GM12872 (cell line): ENCODE results near the gene TECR.

Source experiments
- TF ChIP-seq, protein P1 (sequence below): IDR thresholded peaks from 3 replicates; pipeline ENCODE4 v1.5.1; 2011; ENCODE audit warnings: low read depth, mild to moderate bottlenecking, low read length, moderate library complexity; ENCODE audit not compliant: insufficient read depth

Gene TECR

DNA sequence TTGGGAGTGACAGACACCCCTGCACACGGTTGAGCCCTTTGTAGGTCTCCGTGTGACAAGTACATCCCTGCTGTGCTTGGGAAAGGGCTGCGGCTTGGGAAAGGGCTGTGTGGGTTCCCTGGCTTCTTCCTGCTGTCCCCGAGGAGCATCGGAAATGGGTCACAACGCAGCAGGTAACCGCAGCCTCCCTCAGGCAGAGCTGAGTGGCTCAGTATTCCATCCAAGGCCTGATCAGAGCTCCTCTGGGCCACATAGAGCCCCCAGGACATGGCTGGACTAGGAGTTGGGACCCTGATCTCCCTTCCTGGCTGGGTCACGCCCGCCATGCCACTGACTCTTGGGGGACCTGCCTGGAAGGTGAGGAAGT lies 16.3 kb downstream of the TECR start:
- TF ChIP-seq, protein P1, sequence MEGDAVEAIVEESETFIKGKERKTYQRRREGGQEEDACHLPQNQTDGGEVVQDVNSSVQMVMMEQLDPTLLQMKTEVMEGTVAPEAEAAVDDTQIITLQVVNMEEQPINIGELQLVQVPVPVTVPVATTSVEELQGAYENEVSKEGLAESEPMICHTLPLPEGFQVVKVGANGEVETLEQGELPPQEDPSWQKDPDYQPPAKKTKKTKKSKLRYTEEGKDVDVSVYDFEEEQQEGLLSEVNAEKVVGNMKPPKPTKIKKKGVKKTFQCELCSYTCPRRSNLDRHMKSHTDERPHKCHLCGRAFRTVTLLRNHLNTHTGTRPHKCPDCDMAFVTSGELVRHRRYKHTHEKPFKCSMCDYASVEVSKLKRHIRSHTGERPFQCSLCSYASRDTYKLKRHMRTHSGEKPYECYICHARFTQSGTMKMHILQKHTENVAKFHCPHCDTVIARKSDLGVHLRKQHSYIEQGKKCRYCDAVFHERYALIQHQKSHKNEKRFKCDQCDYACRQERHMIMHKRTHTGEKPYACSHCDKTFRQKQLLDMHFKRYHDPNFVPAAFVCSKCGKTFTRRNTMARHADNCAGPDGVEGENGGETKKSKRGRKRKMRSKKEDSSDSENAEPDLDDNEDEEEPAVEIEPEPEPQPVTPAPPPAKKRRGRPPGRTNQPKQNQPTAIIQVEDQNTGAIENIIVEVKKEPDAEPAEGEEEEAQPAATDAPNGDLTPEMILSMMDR: no peak

DNA sequence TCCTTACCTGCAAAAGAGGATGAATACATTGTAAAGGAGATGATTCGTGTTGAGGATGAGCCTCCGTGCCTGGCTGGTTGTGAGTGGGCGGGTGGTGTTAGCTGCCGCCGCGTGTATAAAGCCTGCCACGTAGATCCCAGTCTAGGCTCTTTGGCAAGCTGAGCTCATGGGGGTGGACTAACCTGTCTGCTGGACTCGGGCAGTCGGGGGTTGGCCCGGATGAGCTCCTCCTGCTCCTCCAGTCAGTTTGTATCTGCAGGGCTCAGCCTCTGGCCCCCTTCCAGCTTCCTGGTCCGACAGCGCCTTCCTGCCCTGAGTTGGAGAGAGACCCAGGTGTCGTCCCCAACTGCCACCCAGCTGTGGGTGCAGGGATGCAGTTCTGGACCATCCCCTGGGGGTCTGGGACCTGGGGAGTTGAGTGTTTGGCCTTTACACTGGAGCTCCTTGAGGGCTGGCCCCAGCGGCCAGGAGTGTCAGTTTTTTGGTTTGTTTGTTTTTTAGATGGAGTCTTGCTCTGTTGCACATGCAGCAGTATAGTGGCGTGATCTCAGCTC lies 20.9 kb downstream of the TECR start:
- TF ChIP-seq, protein P1: no peak

- TF ChIP-seq, protein P1: peak; percentile 43
Observed at GRCh38 chr19:14551134-14552005, 22.0 kb downstream of the TECR start.

- TF ChIP-seq, protein P1: no peak
Observed at GRCh38 chr19:14553042-14553938, 23.9 kb downstream of the TECR start.

- TF ChIP-seq, protein P1: no peak
Observed at GRCh38 chr19:14553939-14554243, 24.5 kb downstream of the TECR start.

- TF ChIP-seq, protein P1: no peak
Observed at GRCh38 chr19:14554382-14554812, 25.0 kb downstream of the TECR start.
